Endometrial microvascular endothelial cells (primary cell): ENCODE data around the gene ZNF816. TPM values are rescaled to one million over a fixed set of nuclear protein-coding genes. Genes with fewer than 3 reads are reported as not detected.
"Not testable (repeated sequence)": the region's sequence is repeated elsewhere in the genome, so short reads cannot be mapped to it uniquely, and the experiment has no call there.

ENCODE experiments used
- in situ Hi-C: cut with HindIII; loops from 2 replicates; pipeline ENCODE4 v1.10.0; 2017; ENCODE audit warnings: low sequenced_read_pairs, low pct_unique_long_range_greater_than_20kb; ENCODE audit errors: inconsistent ontology term
- total RNA-seq: library from RNA; depleted of rRNA; stranded (reverse); fragments of >200 nt; gene quantifications from one replicate; pipeline ENCODE4 v1.2.3, GENCODE V29; 2015; ENCODE audit errors: inconsistent ontology term

Gene ZNF816
- total RNA-seq, 1 donor from 2014 or later, result 6.2 TPM

DNA sequence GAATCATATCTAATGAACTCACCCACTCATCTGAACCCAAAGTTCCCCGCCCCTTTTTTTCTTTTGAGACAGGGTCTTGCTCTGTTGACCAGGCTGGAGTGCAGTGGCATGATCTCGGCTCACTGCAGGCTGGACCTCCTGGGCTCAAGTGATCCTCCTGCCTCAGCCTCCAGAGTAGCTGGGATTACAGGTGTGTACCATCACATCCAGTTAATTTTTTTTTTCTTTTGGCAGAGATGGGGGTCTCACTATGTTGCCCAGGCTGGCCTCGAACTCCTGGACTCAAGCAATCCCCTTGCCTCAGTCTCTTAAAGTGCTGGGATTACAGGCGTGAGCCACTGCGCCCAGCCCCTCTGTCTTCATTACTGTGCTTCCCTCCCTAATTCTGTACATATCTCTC, 21.8 kb downstream of the ZNF816 start:
- in situ Hi-C loops, result not testable (repeated sequence)

- in situ Hi-C loops, result no loop called here
Measured at GRCh38 chr19:52938761-52939160, 23.9 kb downstream of the ZNF816 start.

DNA sequence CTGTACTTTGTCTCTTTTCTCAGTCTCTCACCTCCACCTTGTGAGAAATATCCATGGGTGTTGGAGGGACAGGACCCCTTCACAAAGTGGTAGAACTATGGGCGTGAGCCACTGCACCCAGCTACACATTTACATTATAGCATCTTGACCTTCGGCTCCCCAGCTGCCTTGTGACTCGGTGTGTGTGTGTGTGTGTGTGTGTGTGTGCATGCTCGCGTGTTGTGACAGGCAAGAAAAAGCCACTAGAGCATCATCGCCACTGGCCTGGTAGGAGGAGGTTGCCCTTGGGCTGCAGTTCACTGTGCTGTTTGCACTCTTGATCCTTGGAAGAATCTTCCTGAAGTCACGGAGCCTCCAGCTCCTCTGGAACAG, 25.7 kb downstream of the ZNF816 start:
- in situ Hi-C loops, result no loop called here

DNA sequence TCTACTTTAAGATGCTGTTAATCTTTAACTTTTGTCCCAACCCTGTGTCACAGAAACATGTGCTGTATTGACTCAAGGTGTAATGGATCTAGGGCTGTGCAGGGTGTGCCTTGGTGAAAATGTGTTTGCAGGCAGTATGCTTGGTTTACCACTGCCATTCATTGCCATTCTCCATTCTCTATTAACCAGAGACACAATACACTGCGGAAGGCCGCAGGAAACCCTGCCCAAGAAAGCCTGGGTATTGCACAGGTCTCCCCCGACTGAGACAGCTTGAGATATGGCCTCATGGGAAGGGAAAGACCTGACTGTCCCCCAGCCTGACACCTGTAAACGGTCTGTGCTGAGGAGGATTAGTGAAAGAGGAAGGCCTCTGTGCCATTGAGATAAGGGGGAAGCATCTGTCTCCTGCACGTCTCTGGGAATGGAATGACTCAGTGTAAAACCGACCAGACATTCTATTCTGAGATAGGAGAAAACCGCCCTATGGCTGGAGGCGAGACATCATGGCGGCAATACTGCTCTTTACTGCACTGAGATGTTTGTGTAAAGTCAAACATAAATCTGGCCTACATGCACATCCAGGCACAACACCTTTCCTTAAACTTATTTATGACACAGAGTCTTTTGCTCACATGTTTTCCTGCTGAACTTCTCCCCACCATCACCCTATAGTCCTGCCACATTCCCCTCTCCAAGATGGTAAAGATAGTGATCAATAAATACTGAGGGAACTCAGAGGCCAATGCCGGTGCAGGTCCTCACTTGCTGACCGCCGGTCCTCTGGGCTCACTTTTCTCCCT, 26.3 kb downstream of the ZNF816 start:
- in situ Hi-C loops, result no loop called here

DNA sequence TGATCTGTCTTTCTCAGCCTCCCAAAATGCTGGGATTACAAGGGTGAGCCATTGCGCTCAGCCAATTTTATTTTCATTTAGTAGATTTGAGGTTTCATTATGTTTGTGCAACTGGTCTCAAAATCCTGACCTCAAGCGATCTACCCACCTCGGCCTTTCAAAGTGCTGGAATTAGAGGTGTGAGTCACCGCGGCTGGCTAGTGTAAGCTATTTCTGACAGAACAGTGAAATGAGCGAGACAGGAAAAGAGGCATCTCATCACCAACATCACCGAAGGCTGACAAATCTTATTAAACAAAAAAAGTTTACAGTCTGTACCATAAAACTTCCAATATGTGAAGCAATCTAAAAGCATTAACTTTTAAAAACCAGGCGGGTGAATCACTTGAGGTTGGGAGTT, 27.2 kb downstream of the ZNF816 start:
- in situ Hi-C loops, result no loop called here

- in situ Hi-C loops, result not testable (repeated sequence)
Measured at GRCh38 chr19:52924641-52925040, 38.0 kb downstream of the ZNF816 start.

GRCh38 chr19:52923778-52924593, 38.7 kb downstream of the ZNF816 start:
- in situ Hi-C loops, result no loop called here

DNA sequence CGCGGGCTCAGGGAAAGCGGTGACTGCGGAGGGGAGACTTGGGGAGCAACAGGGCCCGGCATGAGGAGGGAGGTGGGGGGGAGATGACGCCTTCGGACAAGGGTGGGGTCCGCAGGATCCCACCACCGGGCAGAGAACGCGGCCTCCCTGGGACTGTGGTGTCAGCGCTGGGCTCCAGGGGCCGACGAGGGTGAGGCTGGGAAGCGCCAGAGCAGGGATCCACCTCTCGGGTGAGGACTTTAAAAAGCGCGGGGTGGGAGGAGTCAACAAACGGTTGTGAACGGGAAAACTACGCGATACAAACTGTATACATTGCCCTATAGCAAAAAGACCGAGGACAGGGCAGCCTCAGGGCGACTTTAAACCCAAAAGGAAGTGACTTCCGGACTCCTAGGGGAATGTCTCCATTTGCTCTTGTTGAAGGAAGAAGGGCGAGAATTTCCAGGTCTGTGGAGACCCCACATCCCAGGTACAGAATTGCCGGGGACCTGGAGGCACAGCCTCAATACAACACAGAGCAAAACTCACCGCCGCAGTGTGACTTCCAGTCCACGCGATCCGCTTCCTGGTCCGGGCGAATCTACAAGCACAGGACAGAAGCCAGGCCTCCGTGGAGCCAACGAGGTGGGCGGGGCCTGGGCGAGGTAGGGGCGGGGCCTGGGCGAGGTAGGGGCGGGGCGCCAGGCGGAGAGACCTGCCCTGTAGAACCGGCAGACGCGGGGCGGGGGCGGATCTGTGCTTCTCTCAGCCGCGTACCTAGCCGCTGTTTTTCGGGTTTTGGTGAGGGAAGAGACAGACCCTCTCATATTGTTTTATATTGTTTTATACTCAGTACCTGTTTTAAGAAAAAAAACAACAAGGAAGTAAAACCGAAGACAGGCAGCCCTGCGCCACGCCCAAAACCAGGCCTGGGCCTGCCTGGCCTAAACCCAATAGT, 39.6 kb downstream of the ZNF816 start, which contains the start of gene ZNF888:
ZNF888 (minus strand) TSS at position 588 of the 937 bp plus-strand sequence. CDS start 5,555 bp downstream, outside the sequence.
- in situ Hi-C loops, result no loop called here

GRCh38 chr19:52917531-52917930, 45.1 kb downstream of the ZNF816 start:
- in situ Hi-C loops, result no loop called here

DNA sequence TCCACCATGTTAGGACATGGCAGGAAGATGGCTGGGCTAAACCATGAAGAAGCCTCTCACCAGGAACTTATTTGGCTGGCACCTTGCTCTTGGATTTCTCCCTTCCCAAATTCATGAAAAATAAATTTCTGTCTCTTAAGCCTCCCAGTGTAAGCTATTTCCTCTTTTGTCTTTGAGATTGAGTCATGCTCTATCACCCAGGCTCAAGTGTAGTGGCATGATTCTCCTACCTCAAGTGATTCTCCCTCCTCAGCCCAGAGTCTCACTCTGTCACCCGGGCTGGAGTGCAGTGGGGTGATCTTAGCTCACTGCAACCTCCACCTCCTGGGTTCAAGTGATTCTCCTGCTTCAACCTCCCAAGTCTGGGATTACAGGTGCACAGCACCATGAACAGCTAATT, 52.0 kb downstream of the ZNF816 start:
- in situ Hi-C loops, result no loop called here

- in situ Hi-C loops, result not testable (repeated sequence)
Measured at GRCh38 chr19:52904052-52904780, 58.5 kb downstream of the ZNF816 start.

DNA sequence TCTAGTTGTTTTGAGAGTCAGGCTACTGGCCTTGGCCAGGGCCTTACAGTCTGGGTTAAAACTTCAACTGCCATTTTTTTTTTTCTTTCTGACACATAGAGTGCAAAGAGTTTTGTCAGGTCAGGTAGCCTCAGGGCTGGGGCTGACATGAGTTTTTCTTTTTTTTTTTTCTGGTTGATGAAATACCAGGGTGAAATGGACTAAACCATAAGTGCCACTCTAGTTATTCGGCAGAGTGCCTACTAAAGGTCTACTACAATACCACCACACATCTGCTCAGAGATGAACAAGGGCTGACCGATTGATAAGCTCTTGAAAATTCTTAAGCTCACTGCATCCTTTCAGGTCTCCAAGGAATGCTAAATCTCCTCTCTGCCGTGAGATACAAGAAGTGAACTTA, 60.8 kb downstream of the ZNF816 start:
- in situ Hi-C loops, result no loop called here

Other genes starting within 250 kb of the ZNF816 start
- 6.7 TPM for gene ZNF611, start 227.8 kb downstream of the ZNF816 start, total RNA-seq
- 1.0 TPM for gene ZNF600, start 176.1 kb downstream of the ZNF816 start, total RNA-seq
- gene ZNF28, start 141.2 kb downstream of the ZNF816 start, total RNA-seq, result 8.5 TPM
- gene ZNF468, start 105.3 kb downstream of the ZNF816 start, total RNA-seq, result 10.8 TPM
- 2.3 TPM for gene ZNF320, start 65.2 kb downstream of the ZNF816 start, total RNA-seq
- gene ZNF888, start 39.5 kb downstream of the ZNF816 start, total RNA-seq, result 2.7 TPM
- not detected for gene ERVV-1, start 51.0 kb upstream of the ZNF816 start, total RNA-seq
- not detected for gene ERVV-2, start 81.9 kb upstream of the ZNF816 start, total RNA-seq
- gene ZNF160, start 140.5 kb upstream of the ZNF816 start, total RNA-seq, result 30.5 TPM
- 15.4 TPM for gene ZNF415, start 170.0 kb upstream of the ZNF816 start, total RNA-seq
- gene ZNF347, start 196.2 kb upstream of the ZNF816 start, total RNA-seq, result 7.5 TPM
- 6.4 TPM for gene ZNF665, start 230.5 kb upstream of the ZNF816 start, total RNA-seq